Measurements from ENCODE around the gene SLC30A5.
"Not testable (repeated sequence)": the region's sequence is repeated elsewhere in the genome, so short reads cannot be mapped to it uniquely, and the experiment has no call there.

SLC30A5 gene

GRCh38 chr5:69105996-69106906 lies 12.4 kb downstream of the SLC30A5 start:
- DNase-seq, result no peak

GRCh38 chr5:69108367-69108766 lies 14.6 kb downstream of the SLC30A5 start:
- DNase-seq, result not testable (repeated sequence)

GRCh38 chr5:69113851-69114250 lies 20.0 kb downstream of the SLC30A5 start:
- no peak for DNase-seq

GRCh38 chr5:69115526-69115925 lies 21.7 kb downstream of the SLC30A5 start:
- no peak for DNase-seq

- DNase-seq, result no peak
Observed at GRCh38 chr5:69129413-69129812, 35.6 kb downstream of the SLC30A5 start.

GRCh38 chr5:69130241-69130640 lies 36.4 kb downstream of the SLC30A5 start:
- DNase-seq, result no peak

- DNase-seq, result no peak
Observed at GRCh38 chr5:69131304-69131703, 37.5 kb downstream of the SLC30A5 start.

- no peak for DNase-seq
Observed at GRCh38 chr5:69134126-69134525, 40.3 kb downstream of the SLC30A5 start.

GRCh38 chr5:69136293-69136692 lies 42.5 kb downstream of the SLC30A5 start:
- DNase-seq, result no peak

- not testable (repeated sequence) for DNase-seq
Observed at GRCh38 chr5:69137208-69137607, 43.4 kb downstream of the SLC30A5 start.

GRCh38 chr5:69137807-69138206 lies 44.0 kb downstream of the SLC30A5 start:
- no peak for DNase-seq

GRCh38 chr5:69138766-69139165 lies 45.0 kb downstream of the SLC30A5 start:
- DNase-seq, result no peak

- not testable (repeated sequence) for DNase-seq
Observed at GRCh38 chr5:69140239-69140638, 46.4 kb downstream of the SLC30A5 start.

GRCh38 chr5:69140827-69141226 lies 47.0 kb downstream of the SLC30A5 start:
- no peak for DNase-seq

- DNase-seq, result not testable (repeated sequence)
Observed at GRCh38 chr5:69148576-69148975, 54.8 kb downstream of the SLC30A5 start.

GRCh38 chr5:69148981-69149675 lies 55.3 kb downstream of the SLC30A5 start:
- DNase-seq, result no peak

GRCh38 chr5:69149676-69150010 lies 55.8 kb downstream of the SLC30A5 start:
- no peak for DNase-seq

GRCh38 chr5:69152731-69153130 lies 58.9 kb downstream of the SLC30A5 start:
- no peak for DNase-seq

- no peak for DNase-seq
Observed at GRCh38 chr5:69156456-69156855, 62.6 kb downstream of the SLC30A5 start.

GRCh38 chr5:69158039-69158438 lies 64.2 kb downstream of the SLC30A5 start:
- DNase-seq, result no peak

GRCh38 chr5:69160651-69161050 lies 66.8 kb downstream of the SLC30A5 start:
- no peak for DNase-seq

- peak; percentile 97 for DNase-seq
Observed at GRCh38 chr5:69166686-69167492, 73.1 kb downstream of the SLC30A5 start, which contains the start of gene CCNB1. Gene CCNB1, plus strand, starts transcription at chr5:69167150. Its CDS starts 113 bp downstream, at chr5:69167263.

- no peak for DNase-seq
Observed at GRCh38 chr5:69167493-69167855, 73.7 kb downstream of the SLC30A5 start.
